Measurements from ENCODE around the gene ZFX.

Gene ZFX

DNA sequence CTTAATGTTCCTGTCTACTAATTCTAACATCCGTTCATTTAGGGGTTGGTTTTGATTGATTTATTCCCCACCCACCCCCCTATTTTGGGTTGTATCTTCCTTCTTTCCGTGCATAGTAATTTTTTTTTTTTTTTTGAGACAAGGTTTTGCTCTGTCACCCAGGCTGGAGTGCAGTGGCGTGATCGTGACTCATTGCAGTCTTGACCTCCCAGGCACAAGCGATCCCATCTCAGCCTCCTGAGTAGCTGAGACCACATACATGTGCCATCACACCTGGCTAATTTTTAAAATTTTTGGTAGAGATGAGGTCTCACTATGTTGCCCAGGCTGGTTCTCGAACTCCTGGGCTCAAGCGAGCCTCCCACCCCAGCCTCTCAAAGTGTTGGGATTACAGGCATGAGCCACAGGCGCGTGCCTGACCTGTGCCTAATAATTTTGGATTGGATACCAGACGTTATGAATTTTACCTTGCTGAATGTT, 79.9 kb downstream of the ZFX start:
- Histone ChIP-seq H3K27ac (no peak overlapping the region), H3K9me3 (no peaks in the 10 kb centered on the region), H3K27me3 (no peaks in the 10 kb centered on the region), H3K4me3 (ENCODE audit: low read depth in 1 of 2, low read length in 1 of 2) (no peak overlapping the region), H3K4me1 (ENCODE audit: control insufficient read depth in 1 of 2, insufficient read depth in 1 of 2, low read depth in 1 of 2, low read length in 1 of 2) (no peaks in the 10 kb centered on the region), H3K36me3 (no peaks in the 10 kb centered on the region)
- TF ChIP-seq CTCF (IDR thresholded peaks at IDR 0.05) = no peak

- Histone ChIP-seq H3K27me3 (no peaks in the 10 kb centered on the region), H3K27ac (no peak overlapping the region), H3K4me3 (ENCODE audit: low read depth in 1 of 2, low read length in 1 of 2) (no peak overlapping the region), H3K4me1 (ENCODE audit: control insufficient read depth in 1 of 2, insufficient read depth in 1 of 2, low read depth in 1 of 2, low read length in 1 of 2) (no peaks in the 10 kb centered on the region), H3K9me3 (no peaks in the 10 kb centered on the region), H3K36me3 (no peaks in the 10 kb centered on the region)
- TF ChIP-seq CTCF (IDR thresholded peaks at IDR 0.05) = no peak
Measured at GRCh38 chrX:24229976-24230375, 80.4 kb downstream of the ZFX start.

- Histone ChIP-seq H3K27ac (no peak overlapping the region), H3K9me3 (no peaks in the 10 kb centered on the region), H3K27me3 (no peaks in the 10 kb centered on the region), H3K4me3 (ENCODE audit: low read depth in 1 of 2, low read length in 1 of 2) (no peak overlapping the region), H3K4me1 (ENCODE audit: control insufficient read depth in 1 of 2, insufficient read depth in 1 of 2, low read depth in 1 of 2, low read length in 1 of 2) (no peaks in the 10 kb centered on the region), H3K36me3 (no peaks in the 10 kb centered on the region)
- TF ChIP-seq CTCF (IDR thresholded peaks at IDR 0.05) = no peak
Measured at GRCh38 chrX:24231131-24231540, 81.6 kb downstream of the ZFX start.

DNA sequence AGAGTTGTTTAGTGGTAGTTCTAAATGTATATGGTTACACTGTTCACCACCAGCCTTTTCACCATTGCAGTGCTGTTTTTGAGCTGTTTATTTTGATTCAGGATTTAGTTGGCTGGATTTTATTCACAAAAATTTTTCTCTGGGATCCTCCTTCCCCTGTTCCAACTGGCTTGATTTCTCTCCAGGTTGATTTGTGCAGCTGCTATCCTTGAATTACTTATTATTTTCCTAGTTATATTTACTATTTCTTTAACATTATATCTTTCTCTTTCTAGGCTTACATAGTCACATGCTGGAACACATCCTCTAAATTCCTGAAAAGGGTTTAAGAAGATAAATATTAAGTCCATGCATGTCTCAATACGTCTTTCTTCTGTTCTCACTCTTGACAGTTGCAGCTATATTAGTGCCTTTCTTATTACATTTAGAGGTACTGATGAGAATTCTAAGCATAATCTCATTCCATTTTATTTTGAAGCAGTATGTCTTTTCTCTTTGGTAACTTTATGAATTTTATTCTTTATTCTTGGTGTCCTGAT, 82.2 kb downstream of the ZFX start:
- Histone ChIP-seq H3K36me3 (no peaks in the 10 kb centered on the region), H3K27me3 (no peaks in the 10 kb centered on the region), H3K27ac (no peak overlapping the region), H3K4me1 (ENCODE audit: control insufficient read depth in 1 of 2, insufficient read depth in 1 of 2, low read depth in 1 of 2, low read length in 1 of 2) (no peaks in the 10 kb centered on the region), H3K4me3 (ENCODE audit: low read depth in 1 of 2, low read length in 1 of 2) (no peak overlapping the region), H3K9me3 (no peaks in the 10 kb centered on the region)
- no peak for TF ChIP-seq CTCF (IDR thresholded peaks at IDR 0.05)

GRCh38 chrX:24232796-24233195, 83.3 kb downstream of the ZFX start:
- Histone ChIP-seq H3K27ac (no peak overlapping the region), H3K4me1 (ENCODE audit: control insufficient read depth in 1 of 2, insufficient read depth in 1 of 2, low read depth in 1 of 2, low read length in 1 of 2) (no peaks in the 10 kb centered on the region), H3K36me3 (no peaks in the 10 kb centered on the region), H3K4me3 (ENCODE audit: low read depth in 1 of 2, low read length in 1 of 2) (no peak overlapping the region), H3K27me3 (no peaks in the 10 kb centered on the region), H3K9me3 (no peaks in the 10 kb centered on the region)
- no peak for TF ChIP-seq CTCF (IDR thresholded peaks at IDR 0.05)
